GM18951 (cell line): Measurements from ENCODE around the gene SLC6A17.

Source experiments
- POLR2A ChIP-seq: IDR thresholded peaks from 4 replicates; pipeline ENCODE4 v1.6.1; 2011; ENCODE audit warnings: mild to moderate bottlenecking; ENCODE audit not compliant: insufficient read length, insufficient read depth; ENCODE audit errors: extremely low read depth
- in situ Hi-C: fragments of 300-500 bp; cut with MboI; formaldehyde crosslinking; loops from one replicate; pipeline ENCODE4 v1.12.0; 2022; ENCODE audit warnings: low sequenced_read_pairs, mixed read lengths, inconsistent platforms; ENCODE audit not compliant: unreplicated experiment

SLC6A17 gene

DNA sequence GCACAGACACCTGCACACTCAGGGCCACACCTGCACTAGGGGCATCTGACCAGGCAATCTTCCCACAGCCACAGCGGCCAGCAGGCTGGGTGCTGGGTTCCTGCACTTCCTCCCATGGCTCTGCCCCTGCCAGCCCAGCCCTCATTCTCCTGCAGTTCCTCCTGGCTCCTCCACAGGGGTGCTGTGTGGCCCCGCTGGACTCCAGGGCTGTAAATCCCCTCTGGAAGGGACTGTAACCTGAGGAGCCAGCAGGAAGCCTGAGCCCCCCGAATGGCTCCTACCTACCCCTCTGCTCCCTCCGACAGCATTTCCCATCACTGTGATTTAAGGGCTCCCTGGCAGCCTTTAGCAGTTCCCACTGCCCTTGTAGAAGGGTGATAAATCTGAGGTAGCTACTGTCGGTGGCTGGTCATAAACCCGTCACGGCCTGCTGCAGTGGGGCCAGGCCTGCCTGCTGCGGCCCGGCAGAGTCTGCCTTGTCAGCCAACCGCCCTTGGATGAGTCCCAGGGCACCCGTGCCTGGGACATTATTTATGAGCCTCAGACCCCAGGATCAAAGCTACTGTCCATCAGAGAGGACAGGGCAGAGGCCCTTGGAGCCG is 29.2 kb upstream of the SLC6A17 start:
- in situ Hi-C loops, result no loop called here

GRCh38 chr1:110123224-110123623 is 27.1 kb upstream of the SLC6A17 start:
- in situ Hi-C loops, result no loop called here
- no peak for TF ChIP-seq POLR2A

More for the DNA sequence above, 29.2 kb upstream of the SLC6A17 start:
- no peak for TF ChIP-seq POLR2A

DNA sequence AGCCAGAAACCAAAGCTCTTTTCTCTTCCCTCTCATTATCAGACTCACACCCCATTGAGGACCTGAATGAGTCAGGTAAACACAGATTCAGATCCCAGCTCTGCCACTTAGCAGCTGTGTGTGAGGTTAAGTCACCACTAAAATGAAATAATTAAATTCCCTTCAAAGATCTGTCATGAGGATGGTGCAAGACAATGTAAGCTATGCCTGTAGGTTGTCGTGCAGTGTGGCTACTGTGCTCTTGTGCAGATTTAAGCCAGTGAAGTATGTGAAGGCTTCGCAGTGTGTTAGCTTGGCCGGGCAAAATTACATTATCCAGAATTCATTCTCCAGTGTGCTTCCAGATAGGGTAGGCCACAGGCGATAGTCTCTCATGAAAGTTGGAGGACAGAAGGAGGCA is 24.5 kb upstream of the SLC6A17 start:
- TF ChIP-seq POLR2A, result no peak
- in situ Hi-C loops, result no loop called here

- TF ChIP-seq POLR2A, result no peak
- in situ Hi-C loops, result no loop called here
Observed at GRCh38 chr1:110130113-110130591, 20.1 kb upstream of the SLC6A17 start.

- TF ChIP-seq POLR2A, result no peak
- in situ Hi-C loops, result no loop called here
Observed at GRCh38 chr1:110130989-110131388, 19.3 kb upstream of the SLC6A17 start.

DNA sequence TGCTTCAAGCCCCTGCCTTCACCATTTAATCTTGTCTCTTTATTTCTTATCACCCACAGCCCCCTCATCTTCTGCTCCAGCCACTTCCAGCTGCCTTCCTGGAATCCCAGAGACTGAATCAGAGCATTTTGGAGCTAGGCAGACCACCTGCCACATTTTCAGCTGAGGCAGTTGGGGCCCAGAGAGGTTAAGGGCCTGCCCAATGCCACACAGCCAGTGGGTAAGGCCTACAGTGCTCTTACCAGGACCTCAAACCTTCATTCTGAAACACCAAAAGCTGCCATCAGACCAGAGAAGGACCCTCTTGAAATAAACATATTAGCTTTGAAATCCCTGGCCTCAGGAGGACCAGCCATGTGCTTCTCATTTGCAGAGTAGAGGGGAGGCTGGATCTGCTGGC is 17.6 kb upstream of the SLC6A17 start:
- in situ Hi-C loops, result no loop called here
- no peak for TF ChIP-seq POLR2A

- TF ChIP-seq POLR2A, result no peak
- in situ Hi-C loops, result no loop called here
Observed at GRCh38 chr1:110133436-110133835, 16.9 kb upstream of the SLC6A17 start.

DNA sequence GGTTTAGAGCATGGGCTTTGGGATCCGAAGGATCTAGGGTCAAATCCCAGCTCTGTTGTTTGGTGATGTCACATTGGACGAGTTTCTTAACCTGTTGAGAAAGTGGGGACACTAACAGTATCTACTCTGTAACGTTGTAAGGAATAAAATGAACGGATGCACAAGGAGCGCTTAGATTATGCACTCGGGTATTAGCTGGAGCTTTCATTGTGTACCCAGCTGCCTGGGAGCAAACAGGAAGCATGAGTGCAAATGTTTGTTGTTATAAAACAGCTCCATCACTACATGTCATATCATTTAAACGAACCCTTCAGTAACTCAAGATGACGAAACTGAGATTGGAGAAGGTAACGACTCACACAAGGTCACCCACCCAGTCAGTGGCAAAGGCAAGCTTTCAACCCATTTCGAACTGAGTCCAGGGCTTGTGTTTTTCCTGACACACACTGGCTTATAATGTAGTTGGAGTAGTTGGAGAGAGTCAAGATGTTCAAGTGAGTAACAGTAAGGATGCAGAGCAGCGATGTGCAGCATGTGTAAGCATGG is 16.2 kb upstream of the SLC6A17 start:
- no peak for TF ChIP-seq POLR2A
- in situ Hi-C loops, result no loop called here

- TF ChIP-seq POLR2A, result no peak
- in situ Hi-C loops, result no loop called here
Observed at GRCh38 chr1:110135246-110135645, 15.0 kb upstream of the SLC6A17 start.

GRCh38 chr1:110135666-110136065 is 14.6 kb upstream of the SLC6A17 start:
- in situ Hi-C loops, result no loop called here
- TF ChIP-seq POLR2A, result no peak

- TF ChIP-seq POLR2A, result no peak
- in situ Hi-C loops, result no loop called here
Observed at GRCh38 chr1:110136911-110137310, 13.4 kb upstream of the SLC6A17 start.

DNA sequence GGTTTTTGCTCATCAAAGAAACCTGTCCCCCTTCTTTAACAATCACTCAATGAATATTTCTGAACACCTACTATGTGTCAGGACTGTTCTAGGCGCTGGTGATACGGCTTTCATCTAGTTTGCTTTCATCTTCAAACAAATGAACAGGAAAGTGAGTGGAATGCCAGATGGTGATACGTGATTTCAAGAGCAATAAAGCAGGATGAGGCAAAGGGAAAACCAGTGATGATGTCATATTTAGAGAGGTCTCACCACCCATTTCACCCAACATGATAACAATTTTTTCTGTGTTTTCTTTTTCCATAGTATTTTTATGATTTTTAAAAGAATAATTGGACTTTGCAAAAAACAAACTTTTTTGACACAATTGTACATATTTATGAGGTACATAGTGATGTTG is 11.3 kb upstream of the SLC6A17 start:
- in situ Hi-C loops, result no loop called here
- TF ChIP-seq POLR2A, result no peak

DNA sequence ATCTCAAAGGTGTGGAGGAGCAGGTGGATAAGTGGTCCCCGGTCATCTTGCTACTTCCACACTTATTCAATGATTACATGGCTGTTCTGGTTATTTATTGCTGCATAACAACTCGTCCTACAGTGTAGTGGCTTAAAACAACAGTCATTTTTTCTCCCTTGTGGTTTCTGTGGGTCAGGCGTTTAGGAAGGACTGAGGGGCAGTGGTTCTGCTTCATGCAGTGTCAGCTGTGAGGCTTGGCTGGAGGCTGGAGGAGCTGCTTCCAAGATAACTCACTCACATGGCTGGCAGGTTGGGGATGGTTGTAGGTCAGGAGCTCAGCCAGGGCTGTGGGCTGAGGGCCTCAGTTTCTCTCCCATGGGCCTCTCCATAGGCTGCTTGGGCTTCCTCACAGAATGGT is 5.9 kb upstream of the SLC6A17 start:
- in situ Hi-C loops, result no loop called here
- no peak for TF ChIP-seq POLR2A

DNA sequence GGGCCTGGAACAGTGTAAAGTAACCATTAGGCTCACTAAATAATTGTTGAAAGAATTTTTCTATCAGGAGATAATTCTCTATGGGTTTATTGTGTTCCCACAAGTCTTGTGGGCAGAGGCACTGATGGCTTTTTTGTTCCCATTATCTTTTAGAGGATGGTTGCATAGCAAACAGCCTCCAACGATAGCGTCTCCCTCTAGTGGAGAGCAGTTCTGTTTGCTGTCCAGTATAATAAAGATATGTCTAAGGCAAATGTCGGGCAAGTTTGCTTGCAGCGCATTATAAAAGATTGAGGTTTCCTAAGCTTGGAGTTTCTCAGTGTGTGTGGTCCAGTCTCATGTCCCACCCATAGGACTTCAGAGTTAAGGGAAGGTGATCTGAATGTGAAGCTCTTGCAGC is 1.3 kb upstream of the SLC6A17 start:
- in situ Hi-C loops, result no loop called here
- TF ChIP-seq POLR2A, result no peak
